Measurements from ENCODE around the gene SPATA1. TPM values are rescaled to one million over a fixed set of nuclear protein-coding genes. Genes with fewer than 3 reads are reported as not detected.
A peak's percentile ranks its signal among the peaks of the same experiment; 100 is the strongest.
"Not testable (repeated sequence)": the region's sequence is repeated elsewhere in the genome, so short reads cannot be mapped to it uniquely, and the experiment has no call there.

SPATA1 gene
- total RNA-seq, result 1.2 TPM

GRCh38 chr1:84506002-84506728, at the start of gene SPATA1, which contains the start of gene GNG5:
Gene SPATA1, plus strand, starts transcription at chr1:84506386. Its CDS starts 9,974 bp downstream, at chr1:84516360.
Gene GNG5, minus strand, starts transcription at chr1:84506581. Its CDS starts 490 bp downstream, at chr1:84506091.
- no peak for FAIRE-seq
- DNase-seq (ENCODE audit: low spot score in 2 of 2), result peak; percentile 89 to 92

DNA sequence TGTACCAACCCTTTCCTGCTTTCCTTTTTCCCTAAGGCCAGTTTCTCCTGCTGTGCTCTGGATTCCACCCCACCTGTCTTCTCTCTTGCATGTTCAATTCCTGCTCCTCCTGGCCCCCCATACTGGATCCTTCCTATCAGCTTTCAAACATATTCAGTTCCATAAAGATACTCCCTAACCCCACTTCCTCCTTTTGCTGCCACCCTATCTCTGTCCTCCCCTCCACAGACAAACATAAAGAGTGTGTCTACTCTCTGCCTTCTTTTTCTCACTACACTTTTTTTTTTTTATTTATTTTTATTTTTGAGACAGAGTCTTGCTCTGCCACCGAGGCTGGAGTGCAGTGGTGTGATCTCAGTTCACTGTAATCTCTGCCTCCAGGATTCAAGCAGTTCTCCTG, 44.1 kb upstream of the SPATA1 start:
- FAIRE-seq (no peak), DNase-seq (ENCODE audit: low spot score in 2 of 2) (no peak)

- DNase-seq (ENCODE audit: low spot score in 2 of 2) (no peak), FAIRE-seq (no peak)
Observed at GRCh38 chr1:84467298-84467697, 38.9 kb upstream of the SPATA1 start.

- no peak for FAIRE-seq
- no peak for DNase-seq (ENCODE audit: low spot score in 2 of 2)
Observed at GRCh38 chr1:84476225-84476624, 30.0 kb upstream of the SPATA1 start.

DNA sequence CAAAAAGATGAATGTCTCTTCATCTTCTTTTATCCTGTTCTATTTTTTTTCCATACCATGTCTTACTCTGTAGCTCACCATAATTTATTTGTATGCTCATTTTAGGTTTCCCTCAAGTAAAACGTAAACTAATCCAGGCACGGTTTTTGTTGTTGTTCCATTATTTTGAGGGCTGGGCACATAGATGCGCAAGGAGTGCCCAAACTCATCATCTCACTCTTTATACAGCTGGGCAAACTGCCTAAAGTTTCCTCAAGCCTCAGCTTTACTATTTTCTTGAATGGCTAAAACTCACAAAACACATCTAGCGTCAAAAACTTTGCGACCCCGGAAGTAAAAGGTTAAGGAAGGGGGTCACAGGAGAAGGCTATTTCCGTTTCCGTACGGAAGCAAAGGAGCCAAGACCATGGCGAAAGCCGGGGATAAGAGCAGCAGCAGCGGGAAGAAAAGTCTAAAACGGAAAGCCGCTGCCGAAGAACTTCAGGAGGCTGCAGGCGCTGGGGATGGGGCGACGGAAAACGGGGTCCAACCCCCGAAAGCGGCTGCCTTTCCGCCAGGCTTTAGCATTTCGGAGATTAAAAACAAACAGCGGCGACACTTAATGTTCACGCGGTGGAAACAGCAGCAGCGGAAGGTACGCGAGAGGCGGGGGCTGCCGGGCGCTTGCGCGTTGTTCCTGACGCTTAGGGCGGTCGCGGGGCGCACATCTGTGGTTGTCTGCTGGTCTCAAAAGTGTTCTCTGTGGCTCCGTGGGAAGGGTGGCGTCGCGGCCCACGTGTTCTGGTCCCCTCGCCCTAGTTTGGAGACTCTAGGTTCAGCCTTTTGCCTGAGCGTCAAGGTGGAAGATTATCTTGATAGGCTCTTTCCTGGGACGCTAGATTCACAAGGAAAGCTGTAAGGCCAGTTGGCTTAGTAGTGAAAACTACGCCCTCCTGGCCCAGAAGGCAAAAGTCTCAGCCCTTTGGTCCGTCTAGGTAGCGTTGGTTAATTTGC, 27.0 kb upstream of the SPATA1 start, which contains the start of gene RPF1:
Gene RPF1 (plus strand): TSS at position 391 of the 993 bp plus-strand sequence. CDS start 16 bp downstream, at position 407.
- FAIRE-seq, result no peak

GRCh38 chr1:84479998-84480397, 26.2 kb upstream of the SPATA1 start:
- DNase-seq (ENCODE audit: low spot score in 2 of 2), result no peak

More for the DNA sequence above, 27.0 kb upstream of the SPATA1 start, which contains the start of gene RPF1:
- DNase-seq (ENCODE audit: low spot score in 2 of 2), result peak; percentile 26 to 53

DNA sequence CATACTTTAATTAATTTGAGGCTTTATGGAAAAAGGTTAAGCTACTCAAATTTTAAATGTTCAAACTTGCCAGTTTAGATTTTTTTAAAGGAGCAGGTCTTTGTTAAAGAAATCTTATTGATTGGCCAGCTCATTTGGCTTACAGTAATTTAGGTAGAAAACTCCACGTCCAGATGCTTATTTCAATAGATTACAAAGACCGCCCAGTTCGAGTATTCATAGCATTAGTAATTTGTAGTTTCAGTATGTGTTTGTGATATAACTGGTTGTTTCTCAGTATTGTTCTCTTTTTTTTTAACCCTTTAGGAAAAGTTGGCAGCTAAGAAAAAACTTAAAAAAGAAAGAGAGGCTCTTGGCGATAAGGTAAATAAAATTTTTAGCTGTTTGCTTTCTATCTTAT, 25.5 kb upstream of the SPATA1 start:
- DNase-seq (ENCODE audit: low spot score in 2 of 2) (no peak), FAIRE-seq (no peak)

More at GRCh38 chr1:84479998-84480397, 26.2 kb upstream of the SPATA1 start:
- FAIRE-seq, result no peak

DNA sequence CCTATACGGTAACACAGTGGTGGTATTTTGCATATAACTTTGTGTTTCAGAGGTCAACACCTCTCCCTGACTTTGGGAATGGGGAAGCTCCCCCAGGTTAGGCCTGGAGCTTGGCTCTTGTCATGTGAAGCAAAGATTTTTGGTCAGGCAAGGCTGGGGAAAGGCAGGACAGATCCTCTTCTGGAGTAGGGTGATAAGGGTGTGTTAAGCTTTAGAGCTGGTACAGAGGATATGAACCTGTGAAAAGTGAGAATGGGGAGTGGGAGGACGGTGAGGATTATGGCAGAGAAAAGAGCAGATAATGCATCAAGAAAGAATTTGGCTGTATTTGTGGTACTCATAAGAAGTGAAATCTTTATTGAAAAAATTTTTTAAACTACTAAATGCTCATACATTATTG, 24.9 kb upstream of the SPATA1 start:
- DNase-seq (ENCODE audit: low spot score in 2 of 2), result no peak
- no peak for FAIRE-seq

GRCh38 chr1:84488107-84488506, 18.1 kb upstream of the SPATA1 start:
- no peak for FAIRE-seq
- no peak for DNase-seq (ENCODE audit: low spot score in 2 of 2)

DNA sequence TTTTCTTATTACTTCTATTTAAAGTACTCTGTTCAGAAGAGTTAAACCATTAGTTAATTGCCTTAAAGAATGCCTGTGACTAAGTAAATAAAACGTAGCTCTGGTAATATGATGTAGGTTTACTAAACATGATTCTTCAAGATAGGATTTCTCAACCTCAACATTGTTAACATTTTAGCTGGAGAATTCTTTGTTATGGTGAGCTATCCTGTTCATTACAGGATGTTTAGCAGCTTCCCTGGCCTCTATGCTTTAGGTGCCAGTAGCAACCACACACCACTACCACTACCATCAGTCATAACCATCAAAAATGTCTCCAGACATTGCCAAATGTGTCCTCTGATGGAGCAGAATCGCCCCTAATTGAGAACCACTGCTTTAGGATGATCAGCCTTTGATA, 16.4 kb upstream of the SPATA1 start:
- FAIRE-seq, result no peak
- DNase-seq (ENCODE audit: low spot score in 2 of 2), result no peak

GRCh38 chr1:84492726-84493125, 13.5 kb upstream of the SPATA1 start:
- FAIRE-seq (no peak), DNase-seq (ENCODE audit: low spot score in 2 of 2) (no peak)

DNA sequence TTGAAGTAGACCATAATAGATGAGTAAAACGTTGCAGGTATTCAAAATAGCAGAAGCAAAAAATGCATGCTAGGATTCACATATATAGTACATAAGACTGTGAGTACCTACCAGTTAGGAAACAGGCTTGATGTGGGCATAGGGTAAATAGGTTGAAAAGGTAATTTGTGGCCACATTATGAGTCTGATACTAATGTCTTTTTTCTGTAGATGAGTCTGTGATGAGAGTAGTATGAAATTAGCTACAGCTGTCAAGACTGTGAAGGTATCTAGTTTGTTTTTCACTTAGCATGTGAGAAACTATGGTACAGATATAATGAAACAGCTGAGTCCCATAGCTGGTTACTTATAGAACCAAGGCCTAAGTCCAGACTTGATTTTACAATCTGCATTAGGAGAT, 12.4 kb upstream of the SPATA1 start:
- DNase-seq (ENCODE audit: low spot score in 2 of 2), result no peak
- no peak for FAIRE-seq

- no peak for DNase-seq (ENCODE audit: low spot score in 2 of 2)
- FAIRE-seq, result no peak
Observed at GRCh38 chr1:84496498-84496897, 9.7 kb upstream of the SPATA1 start.

DNA sequence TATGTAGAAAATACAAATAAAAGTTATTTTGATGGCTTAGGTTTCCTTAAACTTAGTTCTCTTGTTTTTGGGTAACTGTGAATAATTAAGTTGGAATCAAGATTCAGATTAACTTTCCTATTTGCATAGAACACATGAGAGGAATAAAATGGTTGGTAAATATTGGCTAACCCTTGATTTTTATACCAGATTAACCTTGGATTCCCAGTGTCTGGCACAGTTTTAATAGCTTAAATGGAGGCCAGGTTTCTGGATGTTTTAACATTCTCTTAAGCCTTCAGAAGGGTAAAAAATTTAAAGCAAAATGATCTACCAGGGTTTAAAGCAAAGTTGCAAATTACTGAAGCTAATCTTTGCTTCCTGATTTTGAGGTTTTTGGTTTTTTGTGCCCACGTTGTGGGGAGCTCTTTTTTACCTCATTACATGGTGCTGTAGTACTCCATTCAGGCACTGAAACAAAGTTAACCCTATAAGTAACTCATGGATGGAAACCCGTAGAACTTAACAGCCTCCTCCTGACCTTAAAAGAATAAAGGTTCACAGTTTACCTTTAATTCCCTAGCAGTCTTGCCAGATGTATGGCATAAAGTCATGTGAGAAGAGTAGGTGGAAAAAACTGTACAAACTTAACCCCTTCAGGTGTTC, 8.4 kb upstream of the SPATA1 start:
- no peak for FAIRE-seq
- no peak for DNase-seq (ENCODE audit: low spot score in 2 of 2)

GRCh38 chr1:84502927-84503326, 3.3 kb upstream of the SPATA1 start:
- DNase-seq (ENCODE audit: low spot score in 2 of 2), result no peak
- FAIRE-seq, result no peak

GRCh38 chr1:84504580-84505492, 1.4 kb upstream of the SPATA1 start:
- DNase-seq (ENCODE audit: low spot score in 2 of 2) (no peak), FAIRE-seq (no peak)

DNA sequence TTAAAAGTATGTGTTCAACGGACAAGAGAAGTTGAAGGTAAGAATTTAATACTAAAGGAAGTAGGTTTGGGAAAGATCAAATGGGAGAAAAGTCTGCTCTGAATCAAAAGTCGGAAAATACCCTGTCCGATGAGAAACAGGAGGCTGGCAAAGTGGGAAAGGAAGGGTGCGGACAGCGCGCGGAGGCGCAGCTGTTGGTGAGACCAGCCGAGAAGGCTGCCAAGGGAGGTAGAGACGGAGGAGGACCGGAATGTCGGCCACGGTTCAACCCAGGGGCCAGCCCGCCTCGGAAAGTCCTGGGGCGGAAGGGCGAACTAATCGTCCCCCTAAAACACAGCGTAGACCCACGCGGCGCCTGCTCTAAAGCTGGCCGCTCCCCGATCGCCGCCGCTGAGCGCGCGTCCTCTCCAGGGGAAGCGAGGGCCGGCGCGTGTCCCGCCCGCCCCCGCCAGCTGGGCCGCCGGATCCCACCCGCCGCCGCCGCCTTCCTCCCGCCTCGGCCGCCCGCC, 639 bp upstream of the SPATA1 start:
- DNase-seq (ENCODE audit: low spot score in 2 of 2), result peak in 1 of 2 donors; percentile 62
- no peak for FAIRE-seq

DNA sequence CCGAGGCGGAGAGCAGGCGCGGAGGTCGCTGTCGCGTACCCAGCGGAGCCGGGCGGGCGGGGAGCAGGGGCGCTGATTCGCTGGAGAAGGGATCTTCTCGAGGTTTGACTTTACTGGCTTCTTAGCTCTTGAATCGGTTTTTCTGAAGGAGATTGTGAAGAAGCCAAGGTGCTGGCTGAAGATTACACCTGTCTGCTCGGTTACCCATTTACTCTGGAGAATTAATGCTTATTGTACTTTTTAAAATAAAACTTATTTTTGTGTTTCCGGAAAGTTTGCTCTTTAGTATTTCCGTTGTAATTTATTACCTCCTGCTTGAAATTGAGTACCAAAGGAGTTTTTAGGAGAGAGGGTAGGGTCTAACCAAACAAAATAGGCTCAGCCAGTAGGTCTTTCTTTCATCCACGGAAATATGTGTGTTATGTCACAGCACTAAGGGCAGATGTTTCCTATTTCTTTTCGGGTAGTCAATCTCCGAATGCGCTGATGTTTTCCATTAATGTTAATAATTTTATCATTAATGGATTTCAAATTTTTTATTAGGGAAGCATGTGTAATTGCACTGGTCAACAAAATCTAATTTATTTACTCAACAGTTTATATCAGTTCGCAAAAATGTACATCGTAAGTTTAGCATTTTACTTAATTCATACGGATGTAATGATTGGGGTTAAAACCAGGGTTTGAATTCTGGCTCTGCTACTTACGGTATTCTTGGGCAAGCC, 705 bp downstream of the SPATA1 start:
- DNase-seq (ENCODE audit: low spot score in 2 of 2), result no peak

DNA sequence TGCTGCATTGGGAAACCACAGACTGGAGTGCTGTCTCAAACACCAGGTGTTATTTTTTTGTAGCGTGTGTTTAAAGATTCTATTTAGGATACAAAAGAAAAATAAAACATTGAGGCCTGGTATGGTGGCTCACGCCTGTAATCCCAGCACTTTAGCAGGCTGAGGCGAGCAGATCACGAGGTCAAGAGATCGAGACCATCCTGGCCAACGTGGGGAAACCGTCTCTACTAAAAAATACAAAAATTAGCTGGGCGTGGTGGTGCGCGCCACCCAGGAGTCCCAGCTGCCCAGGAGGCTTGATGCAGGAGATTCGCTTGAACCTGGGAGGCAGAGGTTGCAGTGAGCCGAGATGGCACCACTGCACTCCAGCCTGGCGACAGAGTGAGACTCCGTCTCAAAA, 1.7 kb downstream of the SPATA1 start:
- FAIRE-seq; DNase-seq (ENCODE audit: low spot score in 2 of 2): not testable (repeated sequence)

More for the DNA sequence above, 705 bp downstream of the SPATA1 start:
- no peak for FAIRE-seq
